GM20000 (cell line): ENCODE measurements around the gene PCTP.
A peak's percentile ranks its signal among the peaks of the same experiment; 100 is the strongest.

ENCODE experiments used
- DNase-seq: peaks from one replicate; pipeline ENCODE4 v3.0.0; 2012; ENCODE audit warnings: low spot score
- TF ChIP-seq, protein P1 (sequence below): IDR thresholded peaks from 2 replicates; pipeline ENCODE4 v1.5.1; 2012; ENCODE audit warnings: mild to moderate bottlenecking, control low read depth; ENCODE audit errors: extremely low read depth, missing control alignments

Gene PCTP

DNA sequence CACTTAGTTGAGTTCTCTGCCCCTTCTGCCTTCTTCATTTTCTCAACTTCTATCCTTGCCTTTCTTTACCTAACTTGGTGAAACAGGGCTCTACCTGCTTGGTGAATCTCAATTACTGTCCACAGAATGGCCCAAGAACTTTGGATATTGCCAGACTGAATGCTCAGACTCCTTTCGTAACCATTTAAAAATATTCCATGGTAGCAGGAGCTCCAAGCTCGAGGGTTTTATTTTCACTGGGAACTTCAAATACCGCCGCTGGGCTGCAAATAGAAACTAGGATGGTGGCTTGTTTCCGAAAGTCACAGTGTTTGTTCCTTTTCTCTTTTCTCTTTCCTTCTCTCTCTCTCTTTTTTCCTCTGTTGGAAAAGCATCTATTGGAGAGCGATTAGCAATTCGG, 41.4 kb upstream of the PCTP start:
- DNase-seq = no peak
- TF ChIP-seq, protein P1, sequence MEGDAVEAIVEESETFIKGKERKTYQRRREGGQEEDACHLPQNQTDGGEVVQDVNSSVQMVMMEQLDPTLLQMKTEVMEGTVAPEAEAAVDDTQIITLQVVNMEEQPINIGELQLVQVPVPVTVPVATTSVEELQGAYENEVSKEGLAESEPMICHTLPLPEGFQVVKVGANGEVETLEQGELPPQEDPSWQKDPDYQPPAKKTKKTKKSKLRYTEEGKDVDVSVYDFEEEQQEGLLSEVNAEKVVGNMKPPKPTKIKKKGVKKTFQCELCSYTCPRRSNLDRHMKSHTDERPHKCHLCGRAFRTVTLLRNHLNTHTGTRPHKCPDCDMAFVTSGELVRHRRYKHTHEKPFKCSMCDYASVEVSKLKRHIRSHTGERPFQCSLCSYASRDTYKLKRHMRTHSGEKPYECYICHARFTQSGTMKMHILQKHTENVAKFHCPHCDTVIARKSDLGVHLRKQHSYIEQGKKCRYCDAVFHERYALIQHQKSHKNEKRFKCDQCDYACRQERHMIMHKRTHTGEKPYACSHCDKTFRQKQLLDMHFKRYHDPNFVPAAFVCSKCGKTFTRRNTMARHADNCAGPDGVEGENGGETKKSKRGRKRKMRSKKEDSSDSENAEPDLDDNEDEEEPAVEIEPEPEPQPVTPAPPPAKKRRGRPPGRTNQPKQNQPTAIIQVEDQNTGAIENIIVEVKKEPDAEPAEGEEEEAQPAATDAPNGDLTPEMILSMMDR = no peak

DNA sequence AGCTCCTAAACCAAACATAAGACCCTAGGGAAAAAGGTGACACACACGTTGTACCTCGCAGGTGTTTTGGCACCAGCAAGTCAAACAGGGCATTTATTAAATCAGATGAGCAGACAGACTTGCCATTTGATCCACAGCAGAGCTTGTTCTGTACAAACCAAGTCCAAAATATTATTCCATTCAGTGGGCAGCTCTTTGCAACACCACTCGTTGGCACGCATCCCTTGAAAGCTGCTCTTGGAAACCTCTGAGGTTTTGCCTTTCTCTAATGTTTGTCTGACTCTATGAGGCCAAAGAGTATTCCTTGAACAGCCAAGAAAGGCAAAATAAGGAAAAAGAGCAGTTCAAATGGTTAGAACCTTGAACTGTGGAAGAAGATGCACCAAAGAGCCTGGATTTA, 40.9 kb upstream of the PCTP start:
- TF ChIP-seq, protein P1 = no peak
- DNase-seq = no peak

DNA sequence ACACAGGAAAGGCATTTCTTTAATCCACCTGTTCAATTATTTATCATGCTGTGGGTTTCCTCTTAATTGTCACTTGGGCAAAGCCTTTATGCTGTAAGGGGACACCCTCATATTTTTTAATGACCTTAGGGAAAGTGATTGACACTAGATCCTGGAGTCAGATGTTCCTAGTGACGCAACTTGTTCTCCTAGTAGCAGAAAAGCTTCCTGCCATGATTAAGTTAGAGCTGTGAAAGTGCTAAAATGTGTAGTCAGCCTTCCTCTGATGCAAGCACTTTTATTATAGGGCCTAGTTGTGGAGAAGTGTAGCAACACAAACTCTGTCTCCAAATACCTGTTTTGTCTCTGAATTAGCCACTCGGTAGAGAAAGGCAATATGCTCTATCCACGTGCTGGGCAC, 40.4 kb upstream of the PCTP start:
- DNase-seq = no peak
- TF ChIP-seq, protein P1 = no peak

DNA sequence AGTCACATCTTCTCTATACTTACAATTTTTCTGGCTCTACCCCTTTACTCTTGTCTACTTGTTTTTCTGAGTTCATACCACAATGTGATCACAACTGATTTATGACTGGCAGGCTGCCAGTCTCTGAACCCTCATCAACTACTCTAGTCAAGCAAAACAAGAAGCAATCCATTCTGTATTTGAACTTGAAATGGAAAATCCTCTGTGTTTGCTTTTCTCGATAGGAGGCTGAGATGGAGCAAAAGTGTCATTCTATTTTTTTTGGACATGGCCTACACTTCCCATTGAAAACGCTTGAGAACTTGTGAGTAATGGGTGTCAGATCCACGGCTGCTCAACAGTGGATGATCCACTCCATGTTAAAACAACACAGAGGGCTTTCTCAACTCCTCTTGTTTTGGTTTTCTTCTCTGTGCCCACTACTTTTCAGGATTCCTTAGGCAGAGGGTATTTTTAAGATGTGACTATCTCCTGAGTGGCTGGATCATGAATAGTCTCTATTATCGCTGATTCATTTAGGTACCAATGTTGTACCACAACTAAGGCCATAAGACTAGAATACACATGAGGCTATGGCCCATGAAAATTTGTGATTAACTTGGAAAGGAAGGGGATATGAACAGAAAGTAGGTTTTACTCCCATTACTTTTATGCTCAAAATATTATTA, 39.9 kb upstream of the PCTP start:
- DNase-seq = no peak
- TF ChIP-seq, protein P1 = no peak

DNA sequence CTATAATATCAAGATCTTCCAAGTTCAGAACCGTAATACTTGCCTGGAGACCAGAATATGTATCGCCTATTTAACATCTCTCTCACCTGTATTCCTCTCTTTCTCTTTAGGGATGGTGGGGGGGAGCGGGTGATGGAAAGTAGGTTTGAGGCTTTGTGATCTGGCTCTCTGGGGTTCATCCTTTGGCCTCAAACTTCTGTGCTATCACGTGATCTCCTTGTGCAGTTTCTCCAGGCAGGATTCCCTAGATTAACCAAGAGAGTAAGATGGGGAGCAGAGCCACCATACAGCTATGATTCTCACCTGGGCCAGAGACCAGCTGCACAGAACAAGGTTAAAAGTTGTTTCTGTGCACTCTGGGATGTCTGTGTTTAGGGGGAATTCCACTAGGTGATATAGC, 33.4 kb upstream of the PCTP start:
- no peak for DNase-seq
- TF ChIP-seq, protein P1 = no peak

DNA sequence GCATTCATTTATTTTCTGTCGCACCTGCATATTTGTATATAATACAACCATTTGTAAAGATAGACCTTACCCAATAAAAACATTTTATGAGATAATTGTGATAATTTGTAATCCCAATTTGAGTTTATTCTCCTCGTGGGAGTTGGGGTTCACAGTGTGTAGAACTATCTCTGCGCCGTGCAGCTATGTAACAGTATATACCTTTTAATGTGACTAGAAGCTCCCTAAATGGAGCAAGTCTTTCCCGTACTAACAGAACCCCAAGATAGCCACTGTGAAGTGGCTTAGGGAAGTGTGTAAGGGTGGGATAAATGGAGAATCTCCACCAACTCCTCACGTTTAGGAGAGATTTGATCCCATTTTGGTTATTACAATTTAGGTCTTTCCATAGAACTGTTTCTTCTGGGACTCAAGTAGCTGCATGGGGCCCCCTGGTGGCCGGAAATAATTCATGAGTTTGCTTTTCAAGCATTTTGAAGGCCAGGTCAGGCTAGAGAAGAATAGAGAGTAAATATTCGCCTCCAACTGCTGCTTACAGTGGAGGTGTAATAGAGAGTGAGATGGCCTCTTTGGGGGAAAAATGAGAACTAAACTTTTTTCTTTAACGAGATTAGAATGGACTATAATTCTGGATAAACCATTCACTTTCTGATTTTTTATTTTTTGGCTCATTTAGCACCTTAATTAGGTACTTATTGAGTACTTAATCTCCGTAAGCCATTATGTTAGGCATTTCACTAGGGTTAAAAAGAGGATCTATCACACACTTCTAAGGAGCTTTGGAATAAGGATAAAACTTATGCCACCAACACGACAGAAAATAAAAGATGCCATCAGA, 32.7 kb upstream of the PCTP start:
- TF ChIP-seq, protein P1 = peak; percentile 70
- peak; percentile 24 for DNase-seq
